ENCODE results near the gene VSTM5.

VSTM5 gene

GRCh38 chr11:93857413-93858120 is 7.1 kb upstream of the VSTM5 start:
- no peak for DNase-seq (ENCODE audit: low read depth in 1 of 2, low spot score in 1 of 2)

GRCh38 chr11:93852242-93852641 is 1.8 kb upstream of the VSTM5 start:
- TF ChIP-seq JUND (IDR thresholded peaks at IDR 0.05; ENCODE audit: low read depth), result no peak
- in situ Hi-C loops (cut with HindIII; ENCODE audit: low pct_unique_long_range_greater_than_20kb, low sequenced_read_pairs), result no loop called here
- no peak for DNase-seq (ENCODE audit: low read depth in 1 of 2, low spot score in 1 of 2)

More at GRCh38 chr11:93857413-93858120, 7.1 kb upstream of the VSTM5 start:
- in situ Hi-C loops (cut with HindIII; ENCODE audit: low pct_unique_long_range_greater_than_20kb, low sequenced_read_pairs), result no loop called here
- no peak for TF ChIP-seq JUND (IDR thresholded peaks at IDR 0.05; ENCODE audit: low read depth)

- no peak for DNase-seq (ENCODE audit: low read depth in 1 of 2, low spot score in 1 of 2)
- TF ChIP-seq JUND (IDR thresholded peaks at IDR 0.05; ENCODE audit: low read depth), result no peak
- in situ Hi-C loops (cut with HindIII; ENCODE audit: low pct_unique_long_range_greater_than_20kb, low sequenced_read_pairs), result no loop called here
Measured at GRCh38 chr11:93849751-93850593, 446 bp downstream of the VSTM5 start.

- no peak for DNase-seq (ENCODE audit: low read depth in 1 of 2, low spot score in 1 of 2)
- no peak for TF ChIP-seq JUND (IDR thresholded peaks at IDR 0.05; ENCODE audit: low read depth)
- in situ Hi-C loops (cut with HindIII; ENCODE audit: low pct_unique_long_range_greater_than_20kb, low sequenced_read_pairs), result no loop called here
Measured at GRCh38 chr11:93849201-93849600, 1.2 kb downstream of the VSTM5 start.

GRCh38 chr11:93846411-93846810 is 4.0 kb downstream of the VSTM5 start:
- in situ Hi-C loops (cut with HindIII; ENCODE audit: low pct_unique_long_range_greater_than_20kb, low sequenced_read_pairs), result no loop called here
- DNase-seq (ENCODE audit: low read depth in 1 of 2, low spot score in 1 of 2), result no peak
- TF ChIP-seq JUND (IDR thresholded peaks at IDR 0.05; ENCODE audit: low read depth), result no peak

GRCh38 chr11:93845181-93846092 is 5.0 kb downstream of the VSTM5 start:
- in situ Hi-C loops (cut with HindIII; ENCODE audit: low pct_unique_long_range_greater_than_20kb, low sequenced_read_pairs), result no loop called here
- no peak for TF ChIP-seq JUND (IDR thresholded peaks at IDR 0.05; ENCODE audit: low read depth)
- no peak for DNase-seq (ENCODE audit: low read depth in 1 of 2, low spot score in 1 of 2)

- no peak for TF ChIP-seq JUND (IDR thresholded peaks at IDR 0.05; ENCODE audit: low read depth)
- peak in 1 of 2 experiments; percentile 50 for DNase-seq (ENCODE audit: low read depth in 1 of 2, low spot score in 1 of 2)
- in situ Hi-C loops (cut with HindIII; ENCODE audit: low pct_unique_long_range_greater_than_20kb, low sequenced_read_pairs), result no loop called here
Measured at GRCh38 chr11:93844568-93844967, 5.8 kb downstream of the VSTM5 start.

- in situ Hi-C loops (cut with HindIII; ENCODE audit: low pct_unique_long_range_greater_than_20kb, low sequenced_read_pairs), result no loop called here
- TF ChIP-seq JUND (IDR thresholded peaks at IDR 0.05; ENCODE audit: low read depth), result no peak
- DNase-seq (ENCODE audit: low read depth in 1 of 2, low spot score in 1 of 2), result no peak
Measured at GRCh38 chr11:93843906-93844305, 6.5 kb downstream of the VSTM5 start.

GRCh38 chr11:93842461-93842860 is 8.0 kb downstream of the VSTM5 start:
- no peak for TF ChIP-seq JUND (IDR thresholded peaks at IDR 0.05; ENCODE audit: low read depth)
- in situ Hi-C loops (cut with HindIII; ENCODE audit: low pct_unique_long_range_greater_than_20kb, low sequenced_read_pairs), result no loop called here
- no peak for DNase-seq (ENCODE audit: low read depth in 1 of 2, low spot score in 1 of 2)

- TF ChIP-seq JUND (IDR thresholded peaks at IDR 0.05; ENCODE audit: low read depth), result no peak
- in situ Hi-C loops (cut with HindIII; ENCODE audit: low pct_unique_long_range_greater_than_20kb, low sequenced_read_pairs), result no loop called here
- DNase-seq (ENCODE audit: low read depth in 1 of 2, low spot score in 1 of 2), result no peak
Measured at GRCh38 chr11:93842034-93842433, 8.4 kb downstream of the VSTM5 start.

GRCh38 chr11:93841446-93841845 is 9.0 kb downstream of the VSTM5 start:
- TF ChIP-seq JUND (IDR thresholded peaks at IDR 0.05; ENCODE audit: low read depth), result no peak
- in situ Hi-C loops (cut with HindIII; ENCODE audit: low pct_unique_long_range_greater_than_20kb, low sequenced_read_pairs), result no loop called here
- DNase-seq (ENCODE audit: low read depth in 1 of 2, low spot score in 1 of 2), result no peak

- no peak for TF ChIP-seq JUND (IDR thresholded peaks at IDR 0.05; ENCODE audit: low read depth)
- DNase-seq (ENCODE audit: low read depth in 1 of 2, low spot score in 1 of 2), result no peak
- in situ Hi-C loops (cut with HindIII; ENCODE audit: low pct_unique_long_range_greater_than_20kb, low sequenced_read_pairs), result no loop called here
Measured at GRCh38 chr11:93840981-93841380, 9.4 kb downstream of the VSTM5 start.
